ENCODE measurements around the gene VPS37B.

Gene VPS37B

GRCh38 chr12:122935318-122935717 is 39.4 kb upstream of the VPS37B start:
- H3K79me2 ChIP-seq (ENCODE audit: insufficient read depth, low read length), result no peaks in the 10 kb centered on the region
- no peaks in the 10 kb centered on the region for H3K9me2 ChIP-seq (ENCODE audit: low read depth, low read length)
- no peaks in the 10 kb centered on the region for H3K9me3 ChIP-seq (ENCODE audit: low read length)
- no peak overlapping the region for H3K27ac ChIP-seq (ENCODE audit: low read depth, low read length, poor library complexity, severe bottlenecking)
- no peaks in the 10 kb centered on the region for H3F3A ChIP-seq (ENCODE audit: insufficient read depth, low read length)
- H3K4me1 ChIP-seq (ENCODE audit: insufficient read depth, low read length, severe bottlenecking), result no peaks in the 10 kb centered on the region
- H4K20me1 ChIP-seq (ENCODE audit: insufficient read depth, low read length), result no peaks in the 10 kb centered on the region
- no peak overlapping the region for H3K9ac ChIP-seq (ENCODE audit: low read length)
- no peaks in the 10 kb centered on the region for H3K36me3 ChIP-seq (ENCODE audit: insufficient read depth, low read length)
- H3K27me3 ChIP-seq (ENCODE audit: insufficient read depth, low read length), result no peaks in the 10 kb centered on the region; the same call in 1 of the 2 replicates
- H3K4me2 ChIP-seq (ENCODE audit: low read length), result no peak overlapping the region
- no peak overlapping the region for H3K4me3 ChIP-seq (ENCODE audit: low read depth, low read length, poor library complexity, severe bottlenecking)
- no peak for TF ChIP-seq CTCF (IDR thresholded peaks at IDR 0.05; ENCODE audit: low read length)
- TF ChIP-seq EZH2 (IDR thresholded peaks at IDR 0.05; ENCODE audit: borderline replicate concordance, low read length), result no peak
- H2AFZ ChIP-seq (ENCODE audit: low read length), result no peak overlapping the region

- Histone ChIP-seq H3K9ac (ENCODE audit: low read length) (no peak overlapping the region), H2AFZ (ENCODE audit: low read length) (no peak overlapping the region), H3K9me2 (ENCODE audit: low read depth, low read length) (no peaks in the 10 kb centered on the region), H3K9me3 (ENCODE audit: low read length) (no peaks in the 10 kb centered on the region), H3K4me3 (ENCODE audit: low read depth, low read length, poor library complexity, severe bottlenecking) (no peak overlapping the region), H3K36me3 (ENCODE audit: insufficient read depth, low read length) (no peaks in the 10 kb centered on the region), H3K4me1 (ENCODE audit: insufficient read depth, low read length, severe bottlenecking) (no peaks in the 10 kb centered on the region), H3K27me3 (ENCODE audit: insufficient read depth, low read length) (peaks cover 3% of the 10 kb centered on the region; the same call in 1 of the 2 replicates), H3K79me2 (ENCODE audit: insufficient read depth, low read length) (no peaks in the 10 kb centered on the region), H3K4me2 (ENCODE audit: low read length) (no peak overlapping the region), H4K20me1 (ENCODE audit: insufficient read depth, low read length) (no peaks in the 10 kb centered on the region), H3K27ac (ENCODE audit: low read depth, low read length, poor library complexity, severe bottlenecking) (no peak overlapping the region), H3F3A (ENCODE audit: insufficient read depth, low read length) (no peaks in the 10 kb centered on the region)
- TF ChIP-seq CTCF (IDR thresholded peaks at IDR 0.05; ENCODE audit: low read length) (no peak), EZH2 (IDR thresholded peaks at IDR 0.05; ENCODE audit: borderline replicate concordance, low read length) (no peak)
Measured at GRCh38 chr12:122934722-122935121, 38.8 kb upstream of the VPS37B start.

- no peaks in the 10 kb centered on the region for H3K9me3 ChIP-seq (ENCODE audit: low read length)
- H4K20me1 ChIP-seq (ENCODE audit: insufficient read depth, low read length), result no peaks in the 10 kb centered on the region
- no peaks in the 10 kb centered on the region for H3K79me2 ChIP-seq (ENCODE audit: insufficient read depth, low read length)
- H3K4me1 ChIP-seq (ENCODE audit: insufficient read depth, low read length, severe bottlenecking), result no peaks in the 10 kb centered on the region
- TF ChIP-seq CTCF (IDR thresholded peaks at IDR 0.05; ENCODE audit: low read length), result no peak
- TF ChIP-seq EZH2 (IDR thresholded peaks at IDR 0.05; ENCODE audit: borderline replicate concordance, low read length), result no peak
- H3K36me3 ChIP-seq (ENCODE audit: insufficient read depth, low read length), result no peaks in the 10 kb centered on the region
- H3K9ac ChIP-seq (ENCODE audit: low read length), result no peak overlapping the region
- 0 out of 2 replicates have a peak, but pooled peaks cover 4% of the 10 kb centered on the region for H3K27me3 ChIP-seq (ENCODE audit: insufficient read depth, low read length)
- no peaks in the 10 kb centered on the region for H3K9me2 ChIP-seq (ENCODE audit: low read depth, low read length)
- no peaks in the 10 kb centered on the region for H3F3A ChIP-seq (ENCODE audit: insufficient read depth, low read length)
- no peak overlapping the region for H3K4me2 ChIP-seq (ENCODE audit: low read length)
- no peak overlapping the region for H3K4me3 ChIP-seq (ENCODE audit: low read depth, low read length, poor library complexity, severe bottlenecking)
- no peak overlapping the region for H2AFZ ChIP-seq (ENCODE audit: low read length)
- H3K27ac ChIP-seq (ENCODE audit: low read depth, low read length, poor library complexity, severe bottlenecking), result no peak overlapping the region
Measured at GRCh38 chr12:122932207-122932606, 36.3 kb upstream of the VPS37B start.
